Activated naive CD4-positive, alpha-beta T cell treated with anti-CD3 and anti-CD28 coated beads, Interleukin-2, amount 50 U/mL, for 24 hours (primary cell): Measurements from ENCODE around the gene FSD1.
"Not testable (repeated sequence)": the region's sequence is repeated elsewhere in the genome, so short reads cannot be mapped to it uniquely, and the experiment has no call there.

ENCODE experiments used
- H3K27ac Mint-ChIP-seq: one replicate; pipeline ENCODE4 v1.8.0; 2021; ENCODE audit warnings: mild to moderate bottlenecking, mixed read lengths
- H3K27me3 Mint-ChIP-seq: one replicate; pipeline ENCODE4 v1.8.0; 2021; ENCODE audit warnings: mixed read lengths
- H3K36me3 Mint-ChIP-seq: one replicate; pipeline ENCODE4 v1.8.0; 2021; ENCODE audit warnings: mixed read lengths
- H3K4me1 Mint-ChIP-seq: one replicate; pipeline ENCODE4 v1.8.0; 2021; ENCODE audit warnings: mixed read lengths
- H3K4me3 Mint-ChIP-seq: one replicate; pipeline ENCODE4 v1.8.0; 2021; ENCODE audit warnings: mild to moderate bottlenecking, mixed read lengths
- H3K9me3 Mint-ChIP-seq: one replicate; pipeline ENCODE4 v1.8.0; 2021; ENCODE audit warnings: mixed read lengths

Gene FSD1

DNA sequence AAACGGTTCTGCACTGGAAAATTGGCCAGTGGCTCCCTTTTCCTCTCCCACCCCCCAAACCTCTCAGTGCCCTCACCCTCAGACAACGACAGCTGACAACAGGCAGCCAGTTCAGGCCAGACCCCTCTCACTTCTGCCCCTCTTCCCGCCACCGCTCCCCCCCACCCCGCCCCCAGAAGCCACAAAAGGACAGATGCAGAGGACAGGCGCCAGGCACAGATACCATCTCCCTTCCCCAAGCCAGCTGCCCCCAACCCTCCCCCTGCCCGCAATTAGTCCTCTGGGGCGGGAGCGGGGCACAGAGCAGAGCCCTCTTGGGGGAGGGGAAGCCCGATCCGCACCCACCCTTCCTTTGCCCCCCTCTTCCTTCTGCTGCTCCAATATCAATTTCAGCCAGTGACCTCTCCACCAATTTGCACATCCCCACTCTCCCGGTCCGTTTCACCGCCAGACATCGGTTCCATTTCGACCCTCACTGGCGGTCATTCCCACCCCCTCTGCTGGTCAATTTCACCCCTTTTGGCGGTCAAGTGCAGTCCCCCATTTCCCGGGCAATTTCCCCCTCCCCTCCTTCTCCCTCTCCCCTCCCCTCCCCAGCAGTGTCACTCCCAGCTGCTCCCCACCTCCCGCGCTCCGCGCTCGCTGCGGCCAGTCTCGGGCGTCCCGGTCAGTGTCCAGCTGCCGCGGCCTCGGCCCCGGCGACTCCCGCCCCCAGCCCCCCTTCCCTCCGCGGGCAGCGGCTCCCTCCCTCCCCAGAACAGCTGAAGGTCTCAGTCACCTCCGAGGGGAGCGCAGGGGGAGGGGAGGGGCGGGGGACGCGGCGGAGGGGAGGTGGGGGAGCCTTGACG is 25.8 kb upstream of the FSD1 start, which contains the start of gene SHD:
TSS of gene SHD (plus strand) at position 848 of the 848 bp plus-strand sequence. CDS start 798 bp downstream, outside the sequence.
- H3K36me3 Mint-ChIP-seq, result no peaks in the 10 kb centered on the region
- peak within 1 kb of the TSS; percentile 52 for H3K4me3 Mint-ChIP-seq
- H3K4me1 Mint-ChIP-seq, result peaks cover 4% of the 10 kb centered on the region
- H3K27me3 Mint-ChIP-seq, result peaks cover 6% of the 10 kb centered on the region
- H3K27ac Mint-ChIP-seq, result no peak within 1 kb of the TSS
- no peaks in the 10 kb centered on the region for H3K9me3 Mint-ChIP-seq

DNA sequence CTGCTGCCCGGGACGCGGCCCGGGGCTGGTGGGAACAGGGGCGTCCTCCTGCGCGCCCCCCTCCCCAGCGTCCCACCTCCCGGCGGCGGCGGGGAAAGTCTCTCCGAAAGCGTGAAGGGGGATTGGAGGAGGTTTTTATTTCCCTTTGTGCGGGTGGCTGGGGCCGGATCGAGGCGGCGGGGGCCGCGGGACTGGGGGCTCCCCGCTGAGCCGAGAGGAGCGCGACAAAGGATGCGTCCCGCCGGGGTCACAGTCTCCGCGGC is 25.2 kb upstream of the FSD1 start:
- Mint-ChIP-seq H3K27ac (no peak overlapping the region), H3K27me3 (peaks cover 6% of the 10 kb centered on the region), H3K9me3 (no peaks in the 10 kb centered on the region), H3K4me1 (peaks cover 4% of the 10 kb centered on the region), H3K4me3 (no peak overlapping the region), H3K36me3 (no peaks in the 10 kb centered on the region)

- H3K27me3 Mint-ChIP-seq, result peaks cover 6% of the 10 kb centered on the region
- no peaks in the 10 kb centered on the region for H3K36me3 Mint-ChIP-seq
- H3K27ac Mint-ChIP-seq, result no peak overlapping the region
- peaks cover 4% of the 10 kb centered on the region for H3K4me1 Mint-ChIP-seq
- H3K4me3 Mint-ChIP-seq, result peak overlapping the region; percentile 52
- no peaks in the 10 kb centered on the region for H3K9me3 Mint-ChIP-seq
Observed at GRCh38 chr19:4279530-4280422, 24.6 kb upstream of the FSD1 start.

DNA sequence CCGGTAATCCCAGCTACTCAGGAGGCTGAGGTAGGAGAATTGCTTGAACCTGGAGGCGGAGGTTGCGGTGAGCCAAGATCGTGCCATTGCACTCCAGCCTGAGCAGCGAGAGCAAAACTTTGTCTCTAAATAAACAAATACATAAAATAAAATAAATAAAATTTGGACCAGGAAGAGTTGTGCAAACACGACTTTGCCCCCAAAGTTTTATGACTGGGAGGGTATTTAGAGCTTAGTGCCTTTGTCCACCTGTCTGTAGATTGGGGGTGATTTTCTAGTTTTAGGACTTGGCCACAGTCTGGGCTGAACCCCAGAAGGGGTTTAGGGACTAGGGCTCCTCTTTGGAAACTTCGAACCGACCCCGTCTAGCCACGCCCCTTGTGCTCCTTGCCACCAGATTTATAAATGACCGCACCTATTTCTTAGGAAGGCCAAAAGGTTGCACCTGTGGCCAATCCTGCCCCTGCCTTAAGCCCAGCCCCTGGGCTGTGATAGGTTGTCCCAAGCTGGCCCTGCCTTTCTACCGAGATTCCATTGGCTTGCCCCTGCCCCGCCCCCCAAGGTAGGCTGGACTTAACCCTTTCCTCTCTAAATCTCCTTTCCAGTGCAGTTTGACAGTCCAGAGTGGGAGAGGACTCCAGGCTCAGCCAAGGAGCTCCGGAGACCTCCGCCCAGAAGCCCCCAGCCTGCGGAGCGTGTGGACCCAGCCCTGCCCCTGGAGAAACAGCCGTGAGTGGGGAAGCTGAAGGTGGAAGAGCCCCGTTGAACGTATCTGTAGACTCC is 20.0 kb upstream of the FSD1 start:
- no peak overlapping the region for H3K4me3 Mint-ChIP-seq
- H3K27me3 Mint-ChIP-seq, result peaks cover 3% of the 10 kb centered on the region
- H3K4me1 Mint-ChIP-seq, result peaks cover 4% of the 10 kb centered on the region
- no peaks in the 10 kb centered on the region for H3K9me3 Mint-ChIP-seq
- H3K36me3 Mint-ChIP-seq, result no peaks in the 10 kb centered on the region
- H3K27ac Mint-ChIP-seq, result no peak overlapping the region

- H3K4me1 Mint-ChIP-seq, result peaks cover under 1% of the 10 kb centered on the region
- no peak overlapping the region for H3K4me3 Mint-ChIP-seq
- H3K9me3 Mint-ChIP-seq, result no peaks in the 10 kb centered on the region
- H3K27me3 Mint-ChIP-seq, result peaks cover 1% of the 10 kb centered on the region
- H3K36me3 Mint-ChIP-seq, result no peaks in the 10 kb centered on the region
- no peak overlapping the region for H3K27ac Mint-ChIP-seq
Observed at GRCh38 chr19:4284974-4285373, 19.4 kb upstream of the FSD1 start.

DNA sequence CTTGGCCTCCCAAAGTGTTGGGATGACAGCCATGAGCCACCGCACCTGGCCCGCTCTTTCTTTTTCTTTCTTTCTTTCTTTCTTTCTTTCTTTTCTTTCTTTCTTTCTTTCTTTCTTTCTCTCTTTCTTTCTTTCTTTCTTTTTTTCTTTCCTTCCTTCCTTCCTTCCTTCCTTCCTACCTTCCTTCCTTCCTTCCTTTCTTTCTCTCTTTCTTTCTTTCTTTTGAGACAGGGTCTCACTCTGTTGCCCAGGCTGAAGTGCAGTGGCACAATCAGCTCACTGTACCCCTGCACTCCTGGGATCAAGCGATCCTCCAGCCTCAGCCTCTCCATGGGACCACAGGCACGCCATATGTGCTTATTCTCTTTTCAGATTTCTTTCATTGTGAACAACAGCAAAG is 18.3 kb upstream of the FSD1 start:
- H3K27ac Mint-ChIP-seq, H3K9me3 Mint-ChIP-seq, H3K4me1 Mint-ChIP-seq, H3K4me3 Mint-ChIP-seq, H3K27me3 Mint-ChIP-seq, H3K36me3 Mint-ChIP-seq: not testable (repeated sequence)

- H3K36me3 Mint-ChIP-seq, result no peaks in the 10 kb centered on the region
- H3K27me3 Mint-ChIP-seq, result no peaks in the 10 kb centered on the region
- H3K9me3 Mint-ChIP-seq, result no peaks in the 10 kb centered on the region
- no peaks in the 10 kb centered on the region for H3K4me1 Mint-ChIP-seq
- H3K27ac Mint-ChIP-seq, result no peak overlapping the region
- no peak overlapping the region for H3K4me3 Mint-ChIP-seq
Observed at GRCh38 chr19:4288091-4288777, 16.2 kb upstream of the FSD1 start.

DNA sequence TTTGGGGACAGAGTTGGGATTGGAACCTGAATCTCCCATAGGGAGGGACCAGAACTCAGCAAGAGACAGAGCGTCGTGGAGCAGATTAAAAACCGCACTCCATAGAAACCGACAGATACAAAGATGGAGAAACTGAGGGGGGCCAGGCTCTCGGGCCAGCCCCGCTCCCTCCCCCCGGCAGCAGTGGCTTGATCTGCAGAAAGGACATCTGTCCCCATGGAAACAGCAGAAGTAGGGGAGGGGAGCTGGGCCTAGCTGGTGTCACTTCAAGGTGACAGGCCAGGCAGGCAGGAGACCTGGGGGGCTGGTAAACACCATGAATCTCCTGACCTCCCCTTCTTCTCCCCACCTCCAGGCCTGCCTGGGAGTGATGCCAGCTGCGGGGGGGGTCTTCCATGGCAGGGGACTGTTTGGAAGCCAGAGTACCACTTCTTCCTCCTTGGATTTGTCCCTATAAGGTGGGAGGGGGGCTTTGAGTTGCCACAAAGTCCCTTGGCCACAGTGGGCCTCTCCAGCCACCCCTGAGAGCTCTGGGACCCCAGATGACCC is 13.1 kb upstream of the FSD1 start:
- no peaks in the 10 kb centered on the region for H3K4me1 Mint-ChIP-seq
- no peak overlapping the region for H3K27ac Mint-ChIP-seq
- no peaks in the 10 kb centered on the region for H3K27me3 Mint-ChIP-seq
- no peaks in the 10 kb centered on the region for H3K9me3 Mint-ChIP-seq
- no peak overlapping the region for H3K4me3 Mint-ChIP-seq
- H3K36me3 Mint-ChIP-seq, result no peaks in the 10 kb centered on the region

DNA sequence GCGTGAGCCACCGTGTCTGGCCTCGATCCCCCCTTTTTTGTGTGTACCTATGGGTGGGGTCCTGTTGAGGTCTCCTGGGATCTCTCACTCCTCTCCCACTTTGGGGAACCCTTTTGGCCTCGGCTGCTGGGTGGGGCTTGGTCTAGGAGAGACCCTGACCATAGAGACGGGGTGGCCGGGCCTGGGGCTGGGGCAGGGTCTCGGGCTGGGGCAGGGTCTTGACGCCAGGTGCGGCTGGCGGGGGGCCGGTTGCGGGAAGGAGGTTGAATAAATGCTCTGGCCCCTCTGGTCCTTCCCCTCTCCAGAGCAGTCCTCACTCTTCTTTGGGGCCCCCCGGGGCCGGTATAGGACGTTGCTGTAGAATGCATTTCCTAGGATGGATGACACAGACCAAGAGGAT is 11.9 kb upstream of the FSD1 start:
- no peaks in the 10 kb centered on the region for H3K27me3 Mint-ChIP-seq
- H3K4me1 Mint-ChIP-seq, result no peaks in the 10 kb centered on the region
- H3K4me3 Mint-ChIP-seq, result no peak overlapping the region
- no peaks in the 10 kb centered on the region for H3K9me3 Mint-ChIP-seq
- no peaks in the 10 kb centered on the region for H3K36me3 Mint-ChIP-seq
- H3K27ac Mint-ChIP-seq, result no peak overlapping the region

- Mint-ChIP-seq H3K27ac (no peak overlapping the region), H3K4me1 (peaks cover 5% of the 10 kb centered on the region), H3K36me3 (no peaks in the 10 kb centered on the region), H3K27me3 (no peaks in the 10 kb centered on the region), H3K9me3 (no peaks in the 10 kb centered on the region), H3K4me3 (no peak overlapping the region)
Observed at GRCh38 chr19:4294389-4294788, 10.0 kb upstream of the FSD1 start.

- Mint-ChIP-seq H3K27me3 (no peaks in the 10 kb centered on the region), H3K36me3 (no peaks in the 10 kb centered on the region), H3K27ac (no peak overlapping the region)
Observed at GRCh38 chr19:4295972-4296771, 8.2 kb upstream of the FSD1 start.

GRCh38 chr19:4297901-4298809 is 6.2 kb upstream of the FSD1 start:
- peak overlapping the region; percentile 12 for H3K27ac Mint-ChIP-seq
- H3K9me3 Mint-ChIP-seq, result no peaks in the 10 kb centered on the region
- peaks cover 26% of the 10 kb centered on the region for H3K4me1 Mint-ChIP-seq
- H3K36me3 Mint-ChIP-seq, result no peaks in the 10 kb centered on the region
- H3K27me3 Mint-ChIP-seq, result no peaks in the 10 kb centered on the region
- no peak overlapping the region for H3K4me3 Mint-ChIP-seq

More at GRCh38 chr19:4295972-4296771, 8.2 kb upstream of the FSD1 start:
- Mint-ChIP-seq H3K9me3 (no peaks in the 10 kb centered on the region), H3K4me1 (peaks cover 11% of the 10 kb centered on the region), H3K4me3 (no peak overlapping the region)

GRCh38 chr19:4298810-4299550 is 5.4 kb upstream of the FSD1 start:
- Mint-ChIP-seq H3K4me3 (no peak overlapping the region), H3K36me3 (no peaks in the 10 kb centered on the region), H3K27ac (peak overlapping the region; percentile 12), H3K9me3 (no peaks in the 10 kb centered on the region), H3K4me1 (peaks cover 31% of the 10 kb centered on the region), H3K27me3 (no peaks in the 10 kb centered on the region)
